Endothelial cell of umbilical vein (primary cell): ENCODE measurements around the gene P2RX4. TPM values are rescaled to one million over a fixed set of nuclear protein-coding genes. Genes with fewer than 3 reads are reported as not detected.

ENCODE experiments used
- BruUV-seq: library from RNA; stranded (reverse); fragments of 400-500 nt; replicated peaks from 2 replicates; lab custom pipeline; 2021; lab: Mats Ljungman, UMichigan
- CTCF ChIA-PET: fragments of 300-600, 350-600 bp; sonication (Branson Sonifier 250); formaldehyde crosslinking; loops from one replicate; lab custom pipeline; 2021; ENCODE audit warnings: antibody characterized with exemption, inconsistent platforms; lab: Charles Lee
- POLR2A ChIA-PET: fragments of 300-600, 350-600 bp; sonication (Branson Sonifier 250); formaldehyde crosslinking; loops from one replicate; lab custom pipeline; 2021; ENCODE audit warnings: antibody characterized with exemption, inconsistent platforms; lab: Charles Lee
- DNase-seq: peaks from one replicate; pipeline ENCODE4 v3.0.0-alpha.2; 2011; ENCODE audit warnings: low read depth, low spot score
- FAIRE-seq: peaks from 2 replicates; lab custom pipeline; 2011; peaks lifted over from hg19 to GRCh38; lab: Jason Lieb, UNC
- H2AFZ ChIP-seq: 2 replicates; pipeline ENCODE4 v1.6.0; 2012; ENCODE audit warnings: low read depth, low read length, control low read depth, inconsistent platforms
- H3K27ac ChIP-seq: 2 replicates; pipeline ENCODE4 v1.5.1; 2011; ENCODE audit warnings: low read depth, mild to moderate bottlenecking, control low read depth, low read length, moderate library complexity; ENCODE audit not compliant: insufficient read depth
- H3K27me3 ChIP-seq, 2 experiments: 2 replicates each; pipeline versions ENCODE4 v1.6.0 to v1.6.1; 2011; ENCODE audit warnings: low read length in 2 of 2, mixed read lengths in 1 of 2; ENCODE audit not compliant: control insufficient read depth in 2 of 2, insufficient read depth in 2 of 2
- H3K36me3 ChIP-seq, 2 experiments: 2 replicates in 1 of 2; 3 replicates in 1 of 2; pipeline ENCODE4 v1.5.1; 2011; ENCODE audit warnings: low read length in 2 of 2, mild to moderate bottlenecking in 1 of 2, moderate library complexity in 1 of 2; ENCODE audit not compliant: control insufficient read depth in 2 of 2, insufficient read depth in 2 of 2; ENCODE audit errors: extremely low read depth in 1 of 2
- H3K4me1 ChIP-seq: 3 replicates; pipeline ENCODE4 v1.5.1; 2011; ENCODE audit warnings: mild to moderate bottlenecking, low read length; ENCODE audit not compliant: control insufficient read depth, insufficient read depth; ENCODE audit errors: extremely low read depth
- H3K4me2 ChIP-seq: 2 replicates; pipeline ENCODE4 v1.6.1; 2011; ENCODE audit warnings: low read length, control low read depth, mixed read lengths; ENCODE audit not compliant: insufficient read depth
- H3K4me3 ChIP-seq, 3 experiments: fragments of 200-600 bp in 1 of 3; sonication (generic), shearing (Covaris generic) in 1 of 3; replicated peaks in 1 of 3; 2 replicates each; pipeline ENCODE4 v1.5.1; 2011 to 2016; ENCODE audit warnings: control low read depth in 3 of 3, low read length in 3 of 3, mild to moderate bottlenecking in 2 of 3, inconsistent platforms in 1 of 3, low read depth in 1 of 3, moderate library complexity in 1 of 3; ENCODE audit not compliant: insufficient read depth in 1 of 3
- H3K79me2 ChIP-seq: 2 replicates; pipeline ENCODE4 v1.6.0; 2012; ENCODE audit warnings: low read length, inconsistent platforms; ENCODE audit not compliant: control insufficient read depth, insufficient read depth
- H3K9ac ChIP-seq: replicated peaks from 2 replicates; pipeline ENCODE3; 2011; ENCODE audit warnings: low read length, control low read depth; ENCODE audit not compliant: insufficient read depth; ENCODE audit errors: extremely low read depth
- H3K9me1 ChIP-seq: replicated peaks from 3 replicates; pipeline ENCODE4 v1.6.0; 2011; ENCODE audit warnings: mild to moderate bottlenecking, low read length; ENCODE audit not compliant: control insufficient read depth, insufficient read depth; ENCODE audit errors: extremely low read depth
- H3K9me3 ChIP-seq: replicated peaks from 2 replicates; pipeline ENCODE4 v1.5.1; 2012; ENCODE audit warnings: low read length, inconsistent platforms; ENCODE audit not compliant: control insufficient read depth, insufficient read depth
- H4K20me1 ChIP-seq: replicated peaks from 2 replicates; pipeline ENCODE3; 2011; ENCODE audit warnings: mild to moderate bottlenecking, low read length; ENCODE audit not compliant: control insufficient read depth, insufficient read depth; ENCODE audit errors: extremely low read depth
- CTCF ChIP-seq, 2 donors: IDR thresholded peaks; 1 replicate in 1 of 2; 2 replicates in 1 of 2; pipeline ENCODE4 v1.5.1; 2011; ENCODE audit warnings: low read length in 2 of 2, mild to moderate bottlenecking in 2 of 2, moderate library complexity in 2 of 2, control low read depth in 1 of 2, inconsistent platforms in 1 of 2, low read depth in 1 of 2; ENCODE audit not compliant: insufficient read depth in 1 of 2; ENCODE audit errors: extremely low read depth in 1 of 2
- EZH2 ChIP-seq: IDR thresholded peaks from 2 replicates; pipeline ENCODE4 v1.6.1; 2012; ENCODE audit warnings: borderline replicate concordance, low read depth, mild to moderate bottlenecking, moderate library complexity, low read length, inconsistent platforms; ENCODE audit not compliant: severe bottlenecking
- FOS ChIP-seq: IDR thresholded peaks from 2 replicates; pipeline ENCODE4 v1.6.1; 2011; ENCODE audit warnings: mild to moderate bottlenecking, low read length, moderate library complexity, borderline replicate concordance; ENCODE audit not compliant: insufficient read depth
- GATA2 ChIP-seq: IDR thresholded peaks from 2 replicates; pipeline ENCODE4 v1.7.0; 2011; ENCODE audit warnings: low read depth, mild to moderate bottlenecking, moderate library complexity, mixed read lengths, low read length; ENCODE audit not compliant: insufficient read length, insufficient read depth
- JUN ChIP-seq: IDR thresholded peaks from 2 replicates; pipeline ENCODE4 v1.6.1; 2011; ENCODE audit warnings: borderline replicate concordance, low read depth; ENCODE audit not compliant: insufficient read length, insufficient read depth
- MYC ChIP-seq: IDR thresholded peaks from one replicate; pipeline ENCODE4 v1.6.1; 2011; ENCODE audit warnings: mild to moderate bottlenecking, low read depth, low read length
- POLR2A ChIP-seq: IDR thresholded peaks from 2 replicates; pipeline ENCODE4 v1.6.1; 2012; ENCODE audit warnings: low read depth, mild to moderate bottlenecking, control low read depth, low read length
- POLR2AphosphoS5 ChIP-seq: IDR thresholded peaks from 2 replicates; pipeline ENCODE4 v1.6.1; 2012; ENCODE audit warnings: low read depth, mild to moderate bottlenecking, control low read depth, low read length, moderate library complexity; ENCODE audit not compliant: insufficient read depth
- dilution Hi-C: fragments of 300-500 bp; cut with MboI; formaldehyde crosslinking; loops from one replicate; pipeline ENCODE4 v1.15.0; 2019; ENCODE audit warnings: low sequenced_read_pairs; ENCODE audit not compliant: extremely low pct_ligation_motif_present
- intact Hi-C: fragments of 100-400 bp; cut with micrococcal nuclease; formaldehyde crosslinking; loops from one replicate; pipeline ENCODE4 v1.10.0; 2022
- polyA plus RNA-seq, 4 experiments: library from polyadenylated mRNA; depleted of rRNA in 3 of 4; stranded (reverse) in 3 of 4; unstranded in 1 of 4; fragments of >200 nt; gene quantifications; 2 replicates each; pipeline versions ENCODE4 v1.2.1 to v1.2.3, GENCODE V29; 2011 to 2012; ENCODE audit warnings: missing spikeins in 1 of 4
- total RNA-seq: library from RNA; stranded (reverse); gene quantifications from 2 replicates; pipeline ENCODE4 v1.2.3, GENCODE V29; 2021
- TF ChIP-seq, protein P1 (sequence below): IDR thresholded peaks from 2 replicates; pipeline ENCODE4 v1.6.1; 2011; ENCODE audit not compliant: insufficient read depth, insufficient read length

Gene P2RX4
- total and polyA plus RNA-seq, 2 donors (not counting 3 experiments of a cell fraction or from before 2014, with no cell fraction given), result 92.8 to 116 TPM

DNA sequence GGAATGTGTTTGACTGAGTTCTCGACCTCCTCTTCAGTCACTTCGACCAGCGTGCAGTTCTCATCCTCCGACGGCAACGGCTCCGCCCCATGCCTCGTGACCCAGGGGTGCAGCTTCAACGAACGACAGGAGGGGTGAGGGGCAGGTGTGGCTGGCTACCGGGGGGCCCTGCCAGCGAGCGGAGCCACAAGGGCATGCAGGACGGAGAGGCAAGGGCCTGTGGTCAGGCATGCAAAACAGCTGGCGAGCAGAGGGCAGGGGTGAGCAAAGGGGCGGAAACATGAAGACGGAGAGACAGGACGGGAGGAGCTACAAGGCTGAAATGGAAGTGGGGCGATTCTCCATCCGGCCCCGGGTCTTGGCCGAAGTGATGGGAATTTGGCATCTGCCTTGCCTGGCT is 38.7 kb downstream of the P2RX4 start:
- dilution Hi-C loops (no loop called here), intact Hi-C loops (loop anchor here (5.0 kb wide), 1 partner anchor 49 kb away; the partner anchor contains the start of gene CAMKK2)
- Histone ChIP-seq H2AFZ (no peak overlapping the region), H3K4me2 (no peak overlapping the region), H3K36me3 (peaks cover 2 to 44% of the 10 kb centered on the region in 2 experiments), H3K4me3 (no peak overlapping the region), H3K4me1 (no peaks in the 10 kb centered on the region), H3K27me3 (no peaks in the 10 kb centered on the region), H3K9me3 (no peaks in the 10 kb centered on the region), H3K79me2 (no peaks in the 10 kb centered on the region), H3K9ac (no peak overlapping the region), H3K27ac (no peak overlapping the region), H3K9me1 (no peaks in the 10 kb centered on the region), H4K20me1 (no peaks in the 10 kb centered on the region)
- TF ChIP-seq, protein P1, sequence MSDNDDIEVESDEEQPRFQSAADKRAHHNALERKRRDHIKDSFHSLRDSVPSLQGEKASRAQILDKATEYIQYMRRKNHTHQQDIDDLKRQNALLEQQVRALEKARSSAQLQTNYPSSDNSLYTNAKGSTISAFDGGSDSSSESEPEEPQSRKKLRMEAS, result no peak
- TF ChIP-seq FOS, result no peak
- TF ChIP-seq JUN, result no peak
- no peak for TF ChIP-seq POLR2A
- TF ChIP-seq GATA2, result no peak
- TF ChIP-seq MYC, result no peak
- TF ChIP-seq POLR2AphosphoS5, result no peak
- no peak for TF ChIP-seq CTCF (IDR thresholded peaks at IDR 0.05; ENCODE audit: extremely low read depth in 1 of 2, insufficient read depth in 1 of 2, low read depth in 1 of 2, low read length in 2 of 2)
- no peak for TF ChIP-seq EZH2
- CTCF ChIA-PET, result interaction anchor here (2.1 kb wide), 1 partner anchor 10 kb away, joined by 7 read pairs; no protein-coding TSS in a partner anchor
- FAIRE-seq (no peak), DNase-seq (no peak)
- no TSS peak for BruUV-seq
- POLR2A ChIA-PET, result no interaction called here
